NCI-H2081 (cell line): ENCODE data around the gene ALK.

ENCODE experiments used
- DNase-seq, 2 experiments: peaks; one replicate each; lab custom pipeline; 2025; lab: John Stamatoyannopoulos, UW

ALK gene

DNA sequence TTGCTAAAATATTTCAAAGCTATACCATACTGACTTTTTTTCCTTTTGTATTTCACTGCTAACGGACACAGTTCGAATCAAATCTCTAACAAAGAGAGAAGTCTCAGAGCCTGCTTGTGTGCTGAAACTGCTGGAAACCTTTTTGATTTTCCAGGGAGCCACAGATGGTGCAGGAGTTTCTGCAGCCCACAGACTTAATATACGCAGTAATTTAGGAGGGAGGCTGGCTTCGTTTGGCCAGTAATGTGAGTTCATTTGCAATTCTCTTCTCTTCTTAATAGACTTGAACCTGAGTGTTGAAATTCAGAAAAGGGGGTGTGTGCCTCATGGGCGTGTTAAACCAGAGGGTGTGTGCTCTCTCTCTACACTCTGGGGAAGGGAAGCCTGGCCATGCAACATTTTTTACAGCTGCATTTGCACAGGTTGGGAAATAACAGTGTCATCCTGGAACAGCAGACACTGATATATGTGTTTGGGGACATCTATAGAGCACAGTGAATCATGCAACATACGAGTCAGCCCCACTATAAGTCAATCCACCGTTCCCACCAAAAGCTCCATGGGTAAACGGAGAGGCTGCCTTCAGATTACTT lies 473.2 kb downstream of the ALK start:
- DNase-seq = no peak

- DNase-seq = no peak
These were observed 473.9 kb downstream of the ALK start for GRCh38 chr2:29447513-29447912.

DNA sequence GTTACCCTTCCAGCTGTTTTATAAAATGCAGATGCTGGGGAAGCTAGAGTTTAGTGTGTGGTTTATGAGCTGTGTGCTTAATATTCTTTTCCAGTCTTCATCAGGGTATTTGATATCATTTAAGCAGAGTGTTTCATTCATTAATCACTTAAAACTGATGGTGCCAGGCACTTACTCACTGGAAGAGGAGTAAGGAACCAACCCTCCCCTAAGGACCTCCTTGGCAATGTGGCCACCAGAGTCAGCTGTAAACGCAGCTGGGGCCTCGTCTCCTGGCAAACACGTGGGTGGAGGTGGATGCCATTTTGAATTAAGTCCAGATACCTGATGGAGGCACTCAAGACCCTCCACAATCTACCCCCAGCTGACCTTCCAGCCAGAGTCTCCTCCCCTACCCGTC lies 474.5 kb downstream of the ALK start:
- DNase-seq = no peak

DNA sequence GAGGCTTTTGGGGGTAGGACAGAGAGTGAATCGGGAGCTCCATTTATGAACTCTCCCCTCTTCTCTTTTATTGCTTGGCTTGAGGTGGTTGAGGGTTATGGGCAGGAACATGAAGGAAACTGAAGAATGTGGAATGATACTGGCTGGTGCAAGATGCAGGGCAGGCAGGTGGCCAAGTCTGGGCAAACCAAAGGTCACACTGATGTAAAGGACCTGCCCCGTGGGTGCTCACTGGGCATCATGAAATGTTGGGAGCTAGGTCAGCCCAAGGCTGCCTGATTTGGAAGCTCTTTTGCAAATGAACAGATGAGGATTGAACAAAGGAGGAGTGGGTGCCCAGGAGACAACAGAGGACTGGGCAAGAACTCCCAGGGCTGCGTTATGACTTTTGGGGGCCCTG lies 477.2 kb downstream of the ALK start:
- DNase-seq = no peak

DNA sequence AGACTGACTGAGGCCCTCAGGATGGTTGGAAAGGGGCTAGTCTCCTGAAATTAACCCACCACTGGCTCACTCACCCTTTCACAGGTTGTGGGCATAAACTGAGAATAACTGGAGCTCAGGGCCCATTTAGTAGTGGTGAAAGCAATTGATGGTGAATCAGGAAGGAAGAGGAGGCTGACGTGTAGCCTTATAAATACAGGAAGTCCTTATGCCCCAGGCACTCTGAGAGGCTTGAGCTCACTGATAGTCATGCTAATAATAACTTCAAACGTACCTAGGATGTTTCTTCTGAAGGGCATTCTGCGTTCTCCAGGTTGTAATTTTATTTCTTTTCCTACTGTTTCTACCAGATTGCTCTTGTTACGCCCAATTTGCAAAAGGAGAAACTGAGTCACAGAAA lies 477.8 kb downstream of the ALK start:
- no peak for DNase-seq

- no peak for DNase-seq
These were observed 478.2 kb downstream of the ALK start for GRCh38 chr2:29443151-29443550.

DNA sequence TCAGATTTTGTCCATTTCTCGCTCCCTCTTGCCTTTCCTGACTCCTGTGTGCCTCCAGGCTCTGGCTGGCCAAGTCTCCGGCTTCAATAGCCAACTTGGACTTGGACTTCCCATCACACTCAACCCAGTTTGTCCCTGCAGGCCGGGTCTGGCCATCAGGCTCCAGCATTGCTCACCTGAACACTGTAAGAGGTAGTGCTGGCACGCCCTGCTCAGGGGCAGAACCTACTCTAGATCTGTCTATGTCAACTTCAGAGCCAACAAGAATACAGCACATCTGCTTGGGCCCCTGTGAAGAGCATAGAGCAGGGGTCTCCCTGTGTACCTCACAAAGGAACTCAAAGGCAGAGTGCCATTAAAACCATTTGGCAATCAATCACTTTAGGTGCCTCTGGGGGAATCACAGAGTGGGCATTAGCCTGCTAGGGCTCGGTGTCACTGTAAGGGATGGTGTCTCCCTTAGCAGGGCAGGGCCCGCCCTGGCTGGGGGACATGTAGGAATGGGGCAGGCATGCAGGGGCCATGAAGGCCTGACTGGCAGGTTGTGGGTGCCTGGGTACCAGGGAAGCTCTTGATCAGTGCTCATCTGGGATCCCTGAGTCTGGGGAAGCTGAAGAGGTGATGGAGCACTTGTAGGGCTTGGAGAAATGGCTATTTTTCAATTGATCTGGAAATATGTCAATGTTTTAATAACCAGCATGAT lies 480.3 kb downstream of the ALK start:
- no peak for DNase-seq

DNA sequence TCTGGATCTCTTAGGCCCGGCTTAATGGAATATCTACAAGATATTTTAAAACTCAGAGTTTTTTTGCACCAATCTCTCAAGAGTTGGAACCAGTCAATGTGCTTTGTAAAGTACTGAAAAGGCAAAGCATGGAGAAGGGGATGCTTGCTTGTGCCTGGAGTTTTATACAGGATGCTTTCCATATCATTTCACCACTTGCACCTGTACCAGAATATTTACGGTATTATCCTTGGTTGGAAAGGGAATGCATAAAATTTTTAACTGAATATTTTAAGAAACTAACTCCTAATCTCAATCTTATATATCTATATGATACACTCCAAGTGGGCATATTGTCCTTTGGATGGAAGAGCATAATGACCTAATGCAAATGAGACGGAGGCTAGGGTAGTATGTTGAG lies 487.5 kb downstream of the ALK start:
- DNase-seq = no peak

DNA sequence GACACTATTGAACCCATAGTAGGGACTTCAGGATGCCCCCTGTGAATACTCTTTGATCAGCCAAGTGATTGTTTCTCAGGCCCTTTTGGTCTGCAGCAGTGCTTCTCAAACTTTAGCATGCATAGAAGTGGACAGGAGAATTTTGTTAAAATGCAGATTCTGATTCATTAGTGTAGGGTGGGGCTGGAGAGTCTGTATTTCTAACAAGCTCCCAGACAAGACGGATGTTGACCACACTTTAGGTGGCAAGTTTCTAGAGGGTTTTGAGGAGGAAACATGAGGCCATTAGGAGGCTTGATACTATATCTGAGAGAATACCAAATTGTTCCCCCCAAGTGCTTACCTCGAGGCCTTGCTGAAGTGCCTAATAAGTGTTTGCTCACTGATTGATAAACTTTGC lies 488.3 kb downstream of the ALK start:
- DNase-seq = no peak

DNA sequence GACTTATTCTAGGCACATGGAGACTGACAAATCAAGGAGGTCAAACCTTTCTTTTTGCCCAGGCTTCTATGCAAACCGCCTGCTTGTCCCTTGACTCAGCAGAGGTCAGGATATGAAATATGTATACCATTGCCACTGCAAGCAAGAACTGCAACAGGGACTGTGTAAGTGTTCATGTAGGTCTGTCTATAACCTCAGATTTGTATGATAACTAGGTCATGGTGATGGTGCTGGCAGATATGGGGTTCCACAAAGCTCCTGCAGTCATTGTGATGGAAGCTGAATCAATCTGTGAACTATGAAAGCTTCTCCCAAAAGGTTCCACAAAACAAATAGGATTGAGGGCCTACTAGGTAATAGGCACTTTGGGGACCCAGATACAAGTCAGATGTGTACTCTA lies 489.9 kb downstream of the ALK start:
- DNase-seq = no peak

DNA sequence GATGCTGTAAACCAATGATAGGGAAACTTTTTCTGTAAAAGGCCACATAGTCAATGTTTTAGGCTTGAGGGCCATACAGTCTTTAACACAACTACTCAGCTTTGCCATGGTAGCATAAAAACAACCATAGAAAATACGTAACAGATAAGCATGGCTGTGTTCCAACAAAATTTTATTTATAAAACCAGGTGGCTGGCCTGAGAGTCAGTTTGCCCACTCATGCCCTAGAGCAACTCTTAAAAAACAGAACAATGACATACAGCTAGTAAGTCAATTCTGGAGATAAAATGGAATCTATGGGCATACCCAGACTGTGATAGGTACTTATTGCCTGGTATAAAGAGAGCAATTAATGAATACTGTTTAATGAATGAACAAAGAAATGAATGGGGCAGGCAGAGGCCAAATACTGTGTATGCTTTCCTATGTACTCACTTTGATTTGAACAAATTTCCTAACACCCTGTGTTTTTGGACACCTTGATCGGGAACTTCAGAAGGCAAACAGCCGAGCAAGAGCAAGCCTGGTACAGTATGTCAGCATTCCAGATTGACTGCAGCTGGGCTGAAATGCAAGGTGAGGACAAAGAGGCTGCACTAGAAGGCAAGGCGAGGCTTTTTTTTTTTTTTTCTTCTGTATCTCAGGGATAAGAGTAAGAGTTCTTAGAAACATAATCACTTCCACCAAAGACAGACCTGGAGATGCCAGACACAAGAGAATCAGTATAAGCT lies 490.8 kb downstream of the ALK start:
- no peak for DNase-seq

DNA sequence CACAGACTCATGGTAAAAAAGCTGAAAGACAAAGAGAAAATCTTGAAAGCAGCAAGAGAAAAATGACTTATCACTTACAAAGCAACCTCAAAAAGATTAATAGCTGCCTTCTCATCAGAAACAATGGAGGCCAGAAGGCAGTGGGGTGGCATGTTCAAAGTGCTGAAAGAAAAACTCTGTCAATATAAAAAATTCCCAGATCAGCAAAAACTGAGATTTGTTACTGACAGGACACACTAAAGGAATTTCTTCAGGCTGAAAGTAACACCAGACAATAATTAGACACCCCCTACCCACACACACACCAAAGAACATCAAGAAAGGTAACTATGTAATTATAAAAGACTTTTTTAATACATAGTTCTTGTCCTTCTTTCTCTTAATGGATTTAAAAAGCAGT lies 495.0 kb downstream of the ALK start:
- no peak for DNase-seq

DNA sequence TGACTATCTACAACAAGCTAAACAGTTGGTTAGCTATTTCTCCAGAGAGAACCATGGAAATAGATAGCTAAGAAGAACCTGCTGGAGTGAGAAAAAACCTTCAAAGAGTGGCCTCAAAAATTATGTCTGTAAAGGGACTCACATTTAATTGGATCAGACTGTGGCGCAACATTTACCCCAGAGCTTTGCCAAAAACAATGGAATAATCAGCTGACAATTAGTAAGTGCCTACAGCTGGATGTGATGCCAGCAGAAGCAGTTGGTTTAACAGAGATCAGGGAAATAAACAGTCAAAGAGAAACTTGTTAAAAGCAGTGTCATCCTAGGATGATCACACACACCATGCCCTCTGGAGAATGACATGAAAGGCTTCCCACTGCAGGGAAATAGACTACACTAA lies 495.5 kb downstream of the ALK start:
- DNase-seq = no peak

DNA sequence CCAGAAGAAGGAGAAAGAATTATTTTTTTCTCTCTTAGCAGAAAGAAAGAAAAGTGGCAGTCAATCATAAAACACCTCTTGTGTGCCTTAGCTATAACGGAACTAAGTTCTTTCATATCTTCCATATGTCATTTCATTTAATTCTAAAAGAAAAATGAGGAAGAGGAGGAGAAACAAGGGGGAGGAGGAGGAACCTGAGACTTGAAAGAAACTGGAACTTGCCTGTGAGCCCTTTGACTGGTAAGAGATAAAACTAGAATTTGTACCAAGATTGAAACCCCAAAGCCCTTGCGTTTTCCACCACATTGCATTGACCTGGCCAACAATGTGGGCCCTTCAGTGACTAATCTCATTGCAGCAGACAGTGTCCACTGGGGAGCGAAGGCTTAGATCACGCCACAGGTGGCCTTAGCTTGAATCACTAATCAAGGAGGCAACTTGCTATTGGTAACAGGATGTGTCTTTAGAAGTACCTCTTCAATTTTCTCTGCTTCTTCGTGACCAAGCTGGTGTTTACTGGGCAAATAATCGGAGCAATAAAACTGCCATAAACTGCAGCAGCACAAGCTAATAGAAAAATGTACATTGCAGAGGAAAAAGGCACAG lies 498.2 kb downstream of the ALK start:
- no peak for DNase-seq

DNA sequence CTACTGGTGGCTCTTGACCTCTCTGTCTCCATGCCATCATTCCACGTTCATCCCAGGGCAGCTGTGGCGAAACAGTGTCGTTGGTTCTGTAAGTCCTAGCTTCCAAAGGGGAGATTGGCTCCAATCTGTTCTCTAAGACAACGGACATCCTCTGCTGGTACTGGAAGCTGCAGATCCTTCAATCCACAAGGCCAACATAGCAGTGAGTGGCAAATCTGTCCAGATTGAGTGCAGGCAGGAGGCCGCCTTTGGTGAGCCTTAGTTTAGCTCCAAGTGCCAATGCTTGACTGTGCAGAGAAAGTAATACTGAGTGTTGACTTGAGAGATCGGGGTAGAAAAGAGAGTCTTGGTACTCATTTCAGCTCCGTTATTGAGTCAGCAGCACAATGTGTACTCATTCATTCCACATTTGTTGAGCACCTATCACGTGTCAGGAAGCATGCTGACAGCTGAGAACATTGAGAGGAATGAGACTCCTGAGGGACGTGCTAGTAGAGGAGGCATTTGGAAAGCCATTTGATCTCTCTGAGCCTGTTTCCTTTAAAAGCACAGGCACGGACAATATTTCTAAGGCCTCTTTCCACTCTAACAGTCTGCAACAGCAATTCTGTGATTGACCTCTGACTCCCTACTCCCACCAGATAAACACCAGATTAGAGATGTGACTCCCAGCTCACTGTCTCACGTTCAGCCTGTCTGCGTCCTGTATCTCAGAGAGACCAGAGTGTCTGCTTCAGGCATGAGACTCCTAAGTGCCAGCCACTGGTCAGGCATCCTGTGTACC lies 500.2 kb downstream of the ALK start:
- DNase-seq = no peak

- DNase-seq = no peak
These were observed 500.9 kb downstream of the ALK start for GRCh38 chr2:29420464-29420863.

DNA sequence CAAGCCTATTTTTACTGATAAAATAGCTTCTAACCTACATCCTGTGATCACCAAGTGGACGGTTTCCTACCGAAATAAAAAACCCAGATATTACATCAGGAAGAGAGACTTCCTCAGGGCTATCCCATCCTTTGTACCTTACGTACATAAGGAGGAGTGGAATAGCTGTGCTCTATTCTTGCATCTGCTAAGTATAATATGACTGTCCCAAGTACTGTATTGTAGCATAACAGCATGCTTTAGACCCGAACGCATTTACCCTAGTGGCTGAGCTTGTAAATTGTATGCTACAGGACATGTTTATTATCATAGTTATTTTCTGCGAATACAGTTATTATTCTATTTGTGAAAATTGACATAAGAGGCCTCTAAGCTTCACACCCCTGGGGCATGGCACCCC lies 503.8 kb downstream of the ALK start:
- DNase-seq = no peak

- no peak for DNase-seq
These were observed 509.0 kb downstream of the ALK start for GRCh38 chr2:29412197-29412925.

- DNase-seq = no peak
These were observed 515.7 kb downstream of the ALK start for GRCh38 chr2:29405707-29406106.

GRCh38 chr2:29405266-29405665 lies 516.1 kb downstream of the ALK start:
- no peak for DNase-seq

DNA sequence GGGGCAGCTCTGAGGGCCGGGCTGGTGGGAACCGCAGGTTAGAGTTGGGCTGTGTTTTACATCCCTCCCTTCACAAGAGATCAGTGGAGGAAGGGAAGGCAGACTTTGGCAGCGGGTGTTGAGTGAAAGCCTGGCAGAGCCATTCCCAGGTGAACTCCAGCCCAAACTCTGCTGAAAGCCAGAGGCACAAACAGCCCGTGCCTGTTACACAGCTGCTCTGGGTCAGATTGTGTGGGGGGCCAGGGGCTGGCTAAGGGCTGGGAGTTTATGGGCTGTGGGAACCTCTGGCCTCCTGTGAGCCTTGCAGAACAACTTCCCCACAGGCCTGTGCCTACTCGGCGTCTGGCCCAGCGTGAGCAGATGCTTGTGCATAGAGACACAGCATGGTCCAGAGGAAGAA lies 519.4 kb downstream of the ALK start:
- no peak for DNase-seq
